ENCODE data around the gene GEMIN5.

GEMIN5 gene

DNA sequence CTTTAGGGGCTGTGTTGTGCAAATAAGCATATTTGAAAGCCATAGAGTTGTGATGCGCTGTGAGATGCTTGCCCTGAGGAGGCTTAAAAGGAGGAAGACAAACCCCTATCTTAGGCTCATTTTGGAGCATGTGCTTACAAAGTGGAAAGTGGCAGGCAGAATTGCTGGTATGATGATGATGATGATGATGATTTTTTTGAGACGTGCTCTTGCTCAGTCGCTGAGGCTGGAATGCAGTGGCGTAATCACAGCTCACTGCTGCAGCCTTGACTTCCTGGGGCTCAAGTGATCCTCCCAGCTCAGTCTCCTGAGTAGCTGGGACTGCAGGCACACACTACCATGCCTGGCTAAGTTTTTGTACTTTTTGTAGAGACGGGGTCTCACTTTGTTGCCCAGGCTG lies 77.9 kb downstream of the GEMIN5 start:
- TF ChIP-seq, protein P1, sequence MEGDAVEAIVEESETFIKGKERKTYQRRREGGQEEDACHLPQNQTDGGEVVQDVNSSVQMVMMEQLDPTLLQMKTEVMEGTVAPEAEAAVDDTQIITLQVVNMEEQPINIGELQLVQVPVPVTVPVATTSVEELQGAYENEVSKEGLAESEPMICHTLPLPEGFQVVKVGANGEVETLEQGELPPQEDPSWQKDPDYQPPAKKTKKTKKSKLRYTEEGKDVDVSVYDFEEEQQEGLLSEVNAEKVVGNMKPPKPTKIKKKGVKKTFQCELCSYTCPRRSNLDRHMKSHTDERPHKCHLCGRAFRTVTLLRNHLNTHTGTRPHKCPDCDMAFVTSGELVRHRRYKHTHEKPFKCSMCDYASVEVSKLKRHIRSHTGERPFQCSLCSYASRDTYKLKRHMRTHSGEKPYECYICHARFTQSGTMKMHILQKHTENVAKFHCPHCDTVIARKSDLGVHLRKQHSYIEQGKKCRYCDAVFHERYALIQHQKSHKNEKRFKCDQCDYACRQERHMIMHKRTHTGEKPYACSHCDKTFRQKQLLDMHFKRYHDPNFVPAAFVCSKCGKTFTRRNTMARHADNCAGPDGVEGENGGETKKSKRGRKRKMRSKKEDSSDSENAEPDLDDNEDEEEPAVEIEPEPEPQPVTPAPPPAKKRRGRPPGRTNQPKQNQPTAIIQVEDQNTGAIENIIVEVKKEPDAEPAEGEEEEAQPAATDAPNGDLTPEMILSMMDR (IDR thresholded peaks at IDR 0.05) = no peak

DNA sequence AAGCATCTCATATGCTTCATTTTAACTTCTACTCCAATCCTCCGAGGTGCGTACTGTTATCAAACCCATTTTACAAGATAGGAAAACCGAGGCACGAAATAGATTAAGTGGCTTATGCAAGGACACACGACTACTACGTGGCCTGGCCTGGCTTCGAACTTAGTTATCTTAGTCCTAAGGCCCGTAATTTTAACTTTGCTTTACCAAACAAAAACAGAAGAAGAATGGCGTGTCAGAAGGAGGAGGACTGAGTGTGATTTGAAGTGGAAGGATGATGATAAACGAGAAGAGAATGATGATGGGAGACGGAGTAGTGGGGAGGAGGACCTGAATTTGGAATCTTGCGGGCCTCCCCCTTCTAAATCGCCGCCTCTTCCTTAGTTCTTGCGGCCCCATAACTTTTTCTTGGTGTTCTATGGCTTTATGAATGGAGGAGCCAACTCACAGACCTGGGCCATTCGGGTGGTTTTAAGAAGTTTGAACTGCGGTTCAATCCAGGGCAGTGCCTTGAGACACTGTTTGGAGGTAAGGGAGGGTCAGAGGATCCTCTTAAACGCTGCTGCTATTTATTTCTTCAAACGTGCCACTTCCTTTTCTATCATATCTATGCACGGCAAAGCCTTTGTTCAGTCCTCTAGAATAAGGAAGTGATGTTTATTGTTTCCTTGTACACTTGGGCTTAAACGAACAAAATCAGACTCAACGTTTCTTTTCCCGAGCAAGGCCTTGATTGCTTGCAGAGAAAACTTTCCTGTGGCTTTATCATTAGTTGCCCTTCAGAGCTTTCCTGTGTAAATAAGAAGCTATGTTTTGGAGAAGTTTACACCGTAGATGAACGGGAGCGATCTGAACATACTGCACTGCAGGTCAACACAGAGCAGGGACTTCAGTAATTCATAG lies 78.8 kb downstream of the GEMIN5 start:
- TF ChIP-seq, protein P1 (IDR thresholded peaks at IDR 0.05) = no peak

DNA sequence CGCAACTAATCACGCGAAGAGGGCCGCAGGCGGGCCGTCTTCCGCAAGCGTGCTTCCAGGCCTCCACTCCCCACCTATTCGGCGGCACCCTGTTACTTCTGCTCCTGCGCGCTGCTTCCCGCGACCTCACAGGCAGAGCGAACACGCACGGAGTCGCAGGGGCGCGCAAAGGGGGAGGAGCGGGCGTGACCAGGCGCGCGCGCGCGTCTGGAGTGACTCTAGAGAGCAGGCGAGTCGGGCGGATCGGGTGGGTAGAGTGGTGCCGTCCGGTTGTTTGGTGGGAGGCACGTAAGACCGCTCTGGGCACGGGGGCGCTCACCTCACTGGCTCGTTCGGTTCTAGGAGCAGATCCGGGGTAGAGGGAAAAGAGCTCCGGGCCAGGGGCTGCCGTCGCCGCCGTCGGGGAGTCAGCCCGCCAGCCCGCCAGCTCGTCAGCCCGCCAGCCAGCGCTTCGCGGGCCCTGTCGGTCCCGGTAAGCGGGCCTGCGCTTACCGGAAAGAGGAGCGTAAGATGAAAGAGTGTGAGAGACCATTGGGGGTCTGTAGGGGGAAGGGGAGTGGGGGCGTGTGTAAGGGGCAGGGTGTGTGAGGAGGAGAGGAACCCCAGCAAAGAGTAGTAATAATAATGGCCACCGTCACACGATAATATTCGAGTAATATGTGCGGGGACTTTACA lies 79.6 kb downstream of the GEMIN5 start, which contains the start of gene CNOT8:
Gene CNOT8, plus strand, starts transcription at position 331 of the 675 bp plus-strand sequence. CDS start 4,652 bp downstream, outside the sequence.
- TF ChIP-seq, protein P1 (IDR thresholded peaks at IDR 0.05) = no peak

DNA sequence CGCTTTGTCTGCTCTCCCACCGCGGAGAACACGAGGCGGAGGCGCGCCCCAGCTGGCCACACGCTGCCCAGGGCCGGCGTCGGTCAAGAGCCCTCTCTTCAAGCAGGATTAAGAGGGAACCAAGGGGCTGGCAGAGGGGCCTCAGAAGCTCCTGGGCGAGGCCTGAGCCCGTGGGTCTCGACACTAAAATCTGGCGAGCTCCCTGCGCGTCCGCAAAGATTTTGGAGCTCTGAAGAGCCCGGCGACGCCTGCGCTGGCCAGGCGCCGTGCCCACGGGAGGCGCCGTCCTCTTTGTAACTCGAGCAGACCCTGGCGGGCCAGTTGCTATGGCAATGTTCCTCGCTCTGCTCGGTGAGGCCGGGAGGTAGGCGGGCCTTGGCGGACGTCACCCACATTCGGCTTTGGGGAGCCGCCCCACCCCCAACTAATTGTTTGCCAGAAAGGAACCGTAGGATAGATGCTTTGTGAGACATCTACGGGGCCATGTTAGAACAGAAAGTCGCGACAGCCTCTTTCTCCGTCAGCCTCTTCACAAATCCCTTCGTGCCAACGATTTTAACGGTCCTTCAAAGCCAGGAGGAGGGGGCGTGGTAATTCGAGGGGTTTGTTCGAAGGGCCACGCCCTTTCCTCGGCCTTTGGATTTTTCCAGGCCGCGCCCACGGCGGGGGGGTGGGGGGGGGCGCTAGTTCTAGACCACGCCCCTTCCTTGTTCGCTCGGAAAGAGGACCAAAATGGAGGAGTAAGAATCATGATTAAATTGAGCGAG lies 80.3 kb downstream of the GEMIN5 start:
- TF ChIP-seq, protein P1 (IDR thresholded peaks at IDR 0.05) = no peak

DNA sequence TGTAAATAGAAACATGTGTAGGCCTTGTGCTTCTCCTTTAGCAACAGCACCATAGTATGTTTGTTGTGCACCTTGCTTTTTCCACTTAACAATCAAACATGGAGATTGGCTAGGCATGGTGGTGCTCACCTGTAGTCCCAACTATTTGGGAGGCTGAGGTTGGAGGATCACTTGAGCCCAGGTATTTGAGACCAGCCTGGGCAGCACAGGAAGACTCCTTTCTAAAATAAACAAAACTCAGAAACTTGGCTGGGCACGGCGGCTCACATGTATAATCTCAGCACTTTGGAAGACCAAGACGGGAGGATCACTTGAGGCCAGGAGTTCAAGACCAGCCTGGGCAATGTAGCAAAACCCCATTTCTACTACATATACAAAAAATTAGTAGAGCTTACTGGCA lies 86.7 kb downstream of the GEMIN5 start:
- TF ChIP-seq, protein P1 (IDR thresholded peaks at IDR 0.05) = no peak

DNA sequence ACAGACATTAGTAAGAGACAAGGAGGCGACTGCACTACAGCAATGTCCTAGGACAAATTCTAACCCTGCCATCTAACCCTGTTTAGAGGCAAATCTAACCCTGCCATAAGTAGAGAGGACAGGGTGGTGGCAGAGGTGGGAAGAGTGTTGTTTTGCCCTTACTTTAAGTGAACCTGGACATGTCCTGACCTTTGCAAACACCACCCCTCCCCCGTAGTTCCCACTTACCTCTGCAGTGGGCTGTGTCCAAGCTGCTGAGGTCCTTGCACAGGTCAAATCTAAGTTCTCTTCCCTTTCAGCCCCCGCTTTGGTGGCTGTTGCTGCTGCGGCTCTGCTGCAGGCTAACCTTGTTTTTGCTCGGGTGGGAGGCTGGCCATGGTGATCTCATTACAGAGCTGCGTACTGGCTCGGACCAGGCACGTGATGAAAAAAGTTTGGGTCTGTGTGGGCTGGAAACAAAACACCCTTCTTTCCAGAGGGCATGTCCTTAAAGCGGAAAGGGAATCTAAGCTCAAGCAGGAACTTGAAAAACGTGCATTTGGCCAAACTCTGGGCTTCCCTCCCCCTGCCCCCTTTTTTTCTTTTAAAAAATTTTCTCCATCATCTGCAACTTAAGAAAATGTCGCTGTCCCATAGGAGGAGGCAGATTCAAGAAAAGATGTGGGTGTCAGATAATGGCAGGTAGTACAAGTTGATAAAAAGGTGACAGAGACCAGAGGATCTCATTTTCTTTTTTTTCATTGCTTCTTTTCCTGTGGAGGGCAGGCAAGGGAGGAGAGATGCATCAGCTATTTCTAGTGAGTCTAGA lies 87.6 kb downstream of the GEMIN5 start, which contains the start of gene FAXDC2:
Gene FAXDC2, minus strand, starts transcription at position 349 of the 808 bp plus-strand sequence. CDS start 12,425 bp downstream, outside the sequence.
- TF ChIP-seq, protein P1 (IDR thresholded peaks at IDR 0.05) = no peak

Data from LNCAP (cell line).